NCI-H510A (cell line): ENCODE results near the gene EEF1E1.

Experiments
- DNase-seq: peaks from one replicate; lab custom pipeline; 2025; lab: John Stamatoyannopoulos, UW

EEF1E1 gene

DNA sequence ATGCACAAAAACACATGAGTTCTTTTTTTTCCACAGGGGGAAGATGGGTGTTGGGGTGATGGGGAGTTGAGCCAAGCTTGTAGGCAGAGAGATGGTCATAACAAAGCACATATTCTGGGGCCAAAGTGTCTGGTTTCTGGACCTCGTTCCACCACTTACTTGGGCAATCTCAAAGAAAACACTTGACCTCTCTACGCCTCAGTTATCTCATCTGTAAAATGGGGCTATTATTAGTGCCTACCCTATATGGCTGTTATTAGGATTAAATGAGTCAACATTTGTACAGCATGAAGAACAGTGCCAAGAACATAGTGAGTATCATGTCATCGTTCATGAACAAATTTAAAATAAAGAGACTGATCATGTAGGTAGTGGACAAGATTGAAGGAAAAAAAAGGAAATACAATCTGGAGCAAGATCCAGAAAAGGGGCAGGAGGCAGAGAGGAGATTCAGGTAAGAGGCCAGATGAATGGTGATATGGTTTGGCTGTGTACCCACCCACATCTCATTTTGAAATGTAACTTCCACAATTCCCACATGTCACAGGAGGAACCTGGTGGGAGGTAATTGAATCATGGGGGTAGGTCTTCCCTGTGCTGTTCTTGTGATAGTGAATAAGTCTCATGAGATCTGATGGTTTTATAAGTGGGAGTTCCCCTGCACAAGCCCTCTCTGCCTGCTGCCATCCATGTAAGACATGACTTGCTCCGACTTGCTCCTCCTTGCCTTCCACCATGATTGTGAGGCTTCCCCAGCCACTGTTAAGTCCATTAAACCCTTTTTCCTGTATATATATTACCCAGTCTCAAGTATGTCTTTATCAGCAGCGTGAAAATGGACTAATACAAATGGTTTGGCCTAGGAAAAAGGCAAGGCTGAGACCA lies 14.2 kb downstream of the EEF1E1 start:
- no peak for DNase-seq

DNA sequence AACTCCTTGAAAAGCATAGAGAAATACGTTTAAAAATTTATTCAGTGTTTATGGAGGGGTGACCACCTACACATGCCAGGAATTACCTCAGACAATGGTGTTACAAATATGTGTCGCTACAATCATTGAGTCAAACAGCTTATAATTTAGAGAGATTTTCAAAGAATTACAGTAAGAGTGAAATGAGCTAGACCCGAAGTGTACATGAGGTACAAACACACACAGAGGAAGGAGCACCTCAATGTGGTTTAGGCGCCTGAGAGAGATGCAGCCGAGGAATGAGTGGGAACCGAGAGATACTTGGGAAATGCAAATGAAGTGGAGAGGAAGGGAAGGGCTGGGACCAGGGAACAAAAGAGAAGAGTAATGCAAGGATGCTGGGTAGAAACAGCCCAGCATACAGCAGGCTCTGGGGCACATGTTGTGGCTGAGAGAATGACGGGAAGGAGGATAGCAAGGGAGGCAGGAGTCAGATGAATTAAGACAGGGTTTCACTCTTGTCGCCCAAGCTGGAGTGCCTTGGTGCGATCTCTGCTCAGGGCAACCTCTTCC lies 15.5 kb downstream of the EEF1E1 start:
- no peak for DNase-seq

DNA sequence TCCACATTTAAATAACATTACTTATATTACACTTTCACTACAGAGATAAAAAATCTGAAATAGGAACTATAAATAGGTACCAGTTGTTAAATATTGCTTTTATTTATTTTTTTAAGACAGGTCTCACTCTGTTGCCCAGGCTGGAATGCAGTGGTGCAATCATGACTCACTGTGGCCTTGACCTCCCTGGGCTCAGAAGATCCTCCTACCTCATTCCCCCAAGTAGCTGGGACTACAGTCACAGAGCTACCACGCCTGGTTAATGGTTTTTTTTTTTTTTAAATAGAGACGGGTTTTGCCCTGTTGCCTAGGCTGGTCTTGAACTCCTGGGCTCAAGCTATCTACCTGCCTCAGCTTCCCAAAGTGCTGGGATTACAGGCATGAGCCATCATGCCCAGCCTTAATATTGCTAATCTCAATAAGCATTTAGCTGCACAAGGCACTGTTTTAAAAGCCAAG lies 17.3 kb downstream of the EEF1E1 start:
- DNase-seq: no peak

DNA sequence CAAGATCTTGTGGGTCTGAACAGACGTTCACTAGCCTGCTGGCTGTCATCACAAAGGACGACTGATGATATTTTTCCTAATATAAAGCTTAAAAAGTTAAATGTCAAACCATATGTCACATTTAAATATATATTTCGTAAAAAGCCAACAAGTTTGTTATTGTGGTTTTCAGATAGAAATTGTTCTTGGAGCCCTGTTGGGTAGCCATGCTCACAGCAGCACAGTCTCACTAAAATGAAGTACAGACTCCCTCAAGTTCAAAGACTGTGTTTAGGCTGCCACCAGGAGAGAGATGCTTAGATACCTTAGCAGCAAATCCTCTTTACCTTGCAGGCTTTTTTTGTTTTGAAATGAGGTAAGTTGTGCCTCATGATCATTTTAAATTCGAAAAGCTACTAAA lies 17.8 kb downstream of the EEF1E1 start:
- no peak for DNase-seq

DNA sequence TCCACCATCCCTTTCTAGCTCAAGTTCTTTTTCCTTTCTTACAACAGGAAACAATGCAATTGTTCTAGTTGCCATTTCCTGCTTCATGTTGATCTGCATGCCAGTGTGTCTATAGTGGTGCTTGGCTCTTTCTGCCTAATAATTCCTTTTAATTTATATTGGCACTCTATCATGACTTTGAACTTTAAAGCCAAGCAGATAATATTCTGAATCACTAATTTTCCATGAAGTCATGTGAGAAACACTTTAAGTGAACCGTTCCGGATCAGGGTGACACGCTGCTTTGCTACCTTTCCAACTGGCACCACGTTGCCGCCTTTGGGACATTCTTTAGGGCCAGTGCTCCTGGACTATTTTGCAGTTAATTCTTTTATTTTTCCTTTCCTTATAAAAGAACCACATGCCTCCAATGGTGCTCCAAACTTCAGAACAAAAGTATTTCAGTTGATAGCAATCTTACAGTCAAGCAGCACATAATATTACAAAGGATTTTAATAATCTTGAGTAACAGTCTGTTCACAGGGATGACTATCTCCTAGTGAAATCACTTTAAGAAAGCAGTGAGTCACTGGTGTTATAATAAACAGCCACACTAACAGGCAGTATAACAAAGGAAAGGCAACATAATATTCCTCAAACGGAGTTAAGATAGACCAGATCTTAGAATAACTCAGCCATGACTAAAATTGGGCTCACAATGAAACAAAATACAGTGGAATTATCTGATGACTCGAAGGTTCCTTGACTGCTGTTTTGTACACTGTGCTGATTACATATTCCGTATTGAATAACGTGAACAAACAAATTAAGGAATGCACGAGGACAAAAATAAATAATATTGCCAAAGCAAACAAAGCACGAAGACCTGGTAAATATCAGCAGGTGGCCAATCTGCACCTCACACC lies 19.1 kb downstream of the EEF1E1 start:
- no peak for DNase-seq

DNA sequence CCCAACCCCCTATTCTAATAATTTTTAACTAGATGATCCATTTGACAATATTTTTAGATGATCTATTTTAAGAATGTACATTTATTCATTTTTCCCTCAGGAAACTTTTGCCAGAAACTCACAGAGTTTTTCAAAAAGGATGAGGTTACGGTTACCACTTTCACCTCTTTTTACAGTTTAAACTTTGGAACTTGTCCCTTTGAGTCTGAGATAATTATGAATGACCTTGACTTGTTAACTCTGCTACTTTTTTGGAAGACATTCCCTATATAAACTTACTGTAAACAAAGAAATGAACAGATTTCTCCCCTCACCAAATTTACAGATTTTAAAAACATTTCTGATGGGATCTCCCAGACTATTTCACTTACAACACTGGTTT lies 19.8 kb downstream of the EEF1E1 start:
- no peak for DNase-seq

DNA sequence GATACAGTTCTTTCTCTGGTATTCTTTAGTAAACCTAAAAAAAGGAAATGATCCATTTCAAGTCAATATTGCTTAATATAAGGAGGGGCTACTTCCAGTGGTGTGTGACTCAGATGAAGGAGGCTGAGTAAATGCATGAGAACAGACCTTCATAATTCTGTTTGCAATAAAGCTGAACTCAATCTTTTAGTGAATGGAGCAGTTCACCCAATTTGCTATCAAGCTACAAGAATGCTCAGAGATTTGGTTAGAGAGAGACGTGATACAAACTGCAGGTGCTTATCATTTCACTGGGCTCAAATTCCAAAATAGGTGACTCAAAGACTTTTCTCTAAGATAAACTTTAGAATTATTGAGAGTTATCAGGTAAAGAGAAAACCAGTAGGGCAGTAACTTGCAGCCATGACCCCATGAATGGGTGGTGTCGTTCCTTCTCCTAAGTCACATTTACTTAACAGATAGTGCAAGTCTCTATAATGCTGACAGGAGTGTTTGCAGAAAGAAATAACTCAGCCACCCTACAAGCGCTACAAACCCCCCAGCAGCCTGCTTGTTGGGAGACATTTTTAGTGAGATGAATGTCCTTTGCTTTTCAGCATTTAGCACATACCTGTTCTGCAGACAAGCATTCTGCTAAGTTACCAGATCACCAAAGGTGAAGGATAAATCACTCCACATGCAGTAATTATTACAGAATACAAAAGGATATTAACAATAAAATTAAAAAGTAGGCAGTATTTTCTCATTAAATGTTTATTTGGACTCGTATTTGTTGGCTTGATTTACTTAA lies 21.8 kb downstream of the EEF1E1 start:
- DNase-seq: no peak

DNA sequence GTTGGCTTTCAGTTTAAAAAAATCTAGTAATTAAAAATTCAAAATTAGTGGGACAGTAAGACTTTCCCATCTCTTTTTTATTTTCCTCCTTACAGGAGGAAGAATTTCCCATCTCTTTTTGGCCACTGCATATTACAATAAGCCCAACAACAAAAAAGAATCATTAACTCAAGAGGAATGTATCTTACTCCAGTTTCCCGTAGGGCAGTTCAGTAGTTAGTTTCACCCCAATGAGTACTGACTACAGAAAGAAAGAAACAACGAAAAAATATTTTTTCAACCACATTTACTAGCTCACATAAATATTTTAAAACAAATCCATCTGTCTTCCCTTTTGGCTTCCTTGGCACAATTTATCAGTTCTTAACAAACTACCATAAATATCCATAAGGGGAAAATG lies 23.2 kb downstream of the EEF1E1 start:
- no peak for DNase-seq

DNA sequence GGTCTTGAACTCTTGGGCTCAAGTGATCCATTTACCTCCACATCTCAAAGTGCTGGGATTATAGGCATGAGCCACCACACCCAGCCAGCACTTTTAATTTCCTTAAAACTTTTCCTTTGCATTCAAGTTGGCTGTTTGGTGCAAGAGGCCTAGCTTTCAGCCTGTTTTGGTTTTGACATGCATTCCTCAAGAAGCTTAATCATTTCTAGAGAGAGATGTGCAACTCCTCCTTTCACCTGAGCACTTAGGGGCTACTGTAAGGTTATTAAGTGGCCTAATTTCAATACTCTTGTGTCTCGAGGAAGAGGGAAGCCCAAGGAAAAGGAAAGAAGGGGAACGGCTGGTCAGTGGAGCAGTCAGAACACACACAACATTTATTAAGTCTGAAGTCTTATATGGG lies 24.4 kb downstream of the EEF1E1 start:
- no peak for DNase-seq

DNA sequence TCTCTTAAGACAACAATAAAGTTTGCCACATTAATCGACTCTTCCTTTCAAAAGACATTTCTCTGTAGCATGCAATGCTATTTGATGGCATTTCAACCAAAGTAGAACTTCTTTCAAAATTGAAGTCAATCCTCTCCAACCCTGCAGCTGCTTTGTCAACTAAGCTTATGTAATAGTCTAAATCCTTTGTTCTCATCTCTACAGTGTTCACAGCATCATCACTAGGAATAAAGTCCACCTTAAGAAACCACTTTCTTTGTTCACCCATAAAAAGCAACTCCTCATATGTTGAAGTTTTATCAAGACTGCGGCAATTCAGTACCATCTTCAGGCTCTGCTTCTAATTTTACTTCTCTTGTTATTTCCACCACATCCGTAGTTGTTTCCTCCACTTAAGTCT lies 26.6 kb downstream of the EEF1E1 start:
- no peak for DNase-seq

DNA sequence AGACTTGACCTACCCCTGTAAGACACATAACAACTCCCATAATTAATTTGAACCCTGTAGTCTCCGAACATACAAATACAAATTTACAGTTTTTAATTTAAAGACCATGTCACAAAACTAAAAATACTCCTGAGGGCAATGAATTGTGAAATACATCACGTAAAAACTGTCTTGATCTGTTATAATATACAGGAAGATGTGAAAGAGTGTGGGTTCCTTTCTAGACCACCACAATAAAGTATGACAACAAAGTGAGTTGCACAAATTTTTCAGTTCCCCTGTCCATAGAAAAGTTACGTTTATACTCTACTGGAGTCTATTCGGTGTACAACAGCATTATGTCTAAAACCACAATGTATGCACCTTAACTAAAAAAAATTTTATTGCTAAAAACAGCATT lies 27.2 kb downstream of the EEF1E1 start:
- no peak for DNase-seq

DNA sequence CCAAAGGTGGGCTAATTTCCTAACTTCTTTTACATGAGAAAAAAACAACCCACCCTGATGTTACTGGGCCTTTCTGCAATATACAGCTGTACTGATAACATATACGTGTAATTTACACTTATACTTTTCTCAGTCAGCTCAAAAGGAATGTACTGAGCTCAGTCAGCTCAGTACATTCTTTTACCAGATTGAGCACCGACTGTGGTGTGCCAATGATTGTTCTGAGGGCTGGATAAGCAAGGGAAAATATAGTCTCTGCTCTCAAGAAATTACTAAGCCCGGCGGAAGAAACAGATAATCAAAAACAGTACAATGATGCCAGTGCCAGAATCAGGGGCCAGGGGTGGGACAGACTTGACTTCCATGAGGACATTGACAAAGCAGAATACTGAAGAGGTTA lies 28.1 kb downstream of the EEF1E1 start:
- no peak for DNase-seq

DNA sequence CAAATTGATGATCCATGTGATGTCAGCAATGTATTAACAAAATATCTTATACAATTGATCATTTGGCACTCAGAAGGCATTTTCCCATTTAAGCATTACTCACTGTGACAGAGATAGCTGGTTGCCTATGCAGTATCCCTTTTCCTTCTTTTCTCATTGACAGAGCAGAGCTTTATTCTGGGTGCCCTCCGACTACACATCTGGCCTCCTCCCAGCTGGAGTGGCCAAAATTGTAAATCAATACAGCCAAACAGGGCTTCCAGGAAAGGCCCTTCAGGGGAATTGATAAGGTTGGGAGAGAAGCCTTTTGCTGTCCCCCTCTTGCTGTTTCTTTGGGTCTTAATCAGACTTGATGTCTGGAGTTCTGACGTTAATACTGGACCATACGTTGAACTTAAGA lies 28.6 kb downstream of the EEF1E1 start:
- DNase-seq: no peak

DNA sequence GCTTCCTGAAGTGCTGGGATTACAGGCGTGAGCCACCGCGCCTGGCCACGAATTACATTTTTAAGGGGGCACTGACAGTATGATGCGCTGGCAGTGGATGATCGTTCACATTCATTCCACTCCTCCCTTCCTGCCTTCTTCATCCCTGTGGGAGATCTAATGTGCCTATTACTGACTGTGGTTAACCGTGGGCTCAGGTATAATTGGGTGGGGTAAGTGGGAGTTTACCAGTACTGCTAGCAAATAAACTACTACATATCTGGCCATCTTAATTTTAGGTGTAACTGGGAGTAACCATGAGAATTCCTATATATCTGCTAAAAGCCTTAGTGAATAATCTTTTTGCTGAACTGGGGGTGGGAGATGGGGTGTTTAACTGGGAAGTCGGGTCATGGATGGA lies 31.6 kb downstream of the EEF1E1 start:
- no peak for DNase-seq

DNA sequence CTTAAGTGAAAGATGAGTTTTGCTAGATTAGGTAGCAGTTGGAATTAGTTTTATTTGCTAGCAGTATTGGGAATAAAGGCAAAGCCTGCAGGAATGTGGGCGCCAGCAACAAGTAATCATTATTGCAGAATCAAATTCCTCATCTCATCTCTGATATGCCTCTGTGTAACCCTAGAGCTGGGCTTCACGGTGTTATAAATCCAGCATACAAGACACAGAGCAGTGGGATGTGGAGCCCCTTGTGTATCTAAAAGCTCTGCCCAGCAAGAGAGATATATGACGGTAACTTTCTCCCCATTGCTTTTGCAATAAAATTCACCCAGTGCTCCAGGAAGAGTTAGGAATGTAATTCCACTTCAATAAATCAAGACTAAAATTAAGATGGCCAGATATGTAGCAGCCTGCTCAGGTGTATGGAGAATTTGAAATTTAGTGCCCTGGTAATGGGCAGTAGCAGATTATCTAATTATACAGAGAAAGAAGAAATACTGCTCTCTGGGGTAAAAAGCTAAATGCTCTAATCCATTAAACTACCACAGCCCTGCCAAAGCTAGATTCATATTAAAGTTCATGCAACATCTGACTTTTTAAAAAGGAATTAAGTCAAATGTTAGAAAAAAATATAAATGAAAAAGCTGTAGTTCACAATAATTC lies 32.6 kb downstream of the EEF1E1 start:
- no peak for DNase-seq

DNA sequence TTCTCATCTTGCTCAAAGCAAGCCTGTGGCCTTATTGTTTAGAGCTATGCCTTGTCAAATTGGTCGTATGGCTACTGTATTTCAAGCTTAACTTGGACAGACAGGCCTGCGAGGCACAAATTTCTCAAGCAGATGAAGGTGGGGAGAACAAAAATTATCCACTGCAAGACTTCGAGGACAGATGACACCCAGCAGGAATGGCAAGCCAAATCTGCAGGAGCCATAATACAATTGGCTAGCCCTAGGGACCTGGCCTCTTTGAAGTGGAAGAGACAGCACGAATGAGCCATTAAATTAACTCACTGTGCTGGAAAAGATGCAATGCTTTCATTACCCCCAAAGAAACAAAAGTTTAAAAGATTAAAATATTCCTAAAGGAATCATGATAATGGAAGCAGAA lies 33.2 kb downstream of the EEF1E1 start:
- no peak for DNase-seq

DNA sequence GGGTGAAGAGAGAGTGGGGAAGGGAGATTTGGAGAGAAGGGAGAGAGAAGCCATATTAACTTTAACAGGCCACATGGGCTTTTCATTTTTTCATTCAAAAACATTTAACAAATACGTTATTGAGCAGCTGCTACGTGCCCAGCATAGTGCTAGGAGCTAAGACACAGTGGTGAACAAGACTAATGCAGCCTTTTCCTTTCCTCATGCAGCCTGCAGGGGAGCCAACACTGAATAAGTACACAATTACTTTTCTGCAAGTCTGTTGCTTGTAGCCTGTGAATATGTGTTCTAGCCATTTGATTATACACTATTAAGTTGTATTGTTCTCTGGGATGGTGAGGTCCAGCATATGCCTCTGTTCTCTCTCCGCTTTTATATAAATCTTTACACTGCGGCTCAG lies 36.2 kb downstream of the EEF1E1 start:
- no peak for DNase-seq

DNA sequence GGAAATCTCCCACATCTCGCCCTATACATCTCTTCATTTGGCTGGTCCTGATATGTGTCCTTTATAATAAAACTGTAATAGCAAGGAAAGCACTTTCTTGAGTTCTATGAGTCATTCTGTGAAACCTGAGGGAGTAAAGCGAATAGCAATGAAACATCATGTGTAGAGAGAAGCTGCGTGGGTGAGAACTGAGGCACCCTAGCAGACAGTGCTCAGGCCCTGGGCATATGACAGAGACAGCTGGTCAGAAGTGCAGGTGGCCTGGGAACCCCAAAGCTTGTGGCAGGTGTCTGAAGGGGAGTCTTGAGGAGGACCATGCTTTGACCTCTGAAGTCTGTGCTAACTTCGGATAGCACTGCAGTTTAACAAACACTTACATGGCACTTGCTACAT lies 36.8 kb downstream of the EEF1E1 start:
- no peak for DNase-seq

DNA sequence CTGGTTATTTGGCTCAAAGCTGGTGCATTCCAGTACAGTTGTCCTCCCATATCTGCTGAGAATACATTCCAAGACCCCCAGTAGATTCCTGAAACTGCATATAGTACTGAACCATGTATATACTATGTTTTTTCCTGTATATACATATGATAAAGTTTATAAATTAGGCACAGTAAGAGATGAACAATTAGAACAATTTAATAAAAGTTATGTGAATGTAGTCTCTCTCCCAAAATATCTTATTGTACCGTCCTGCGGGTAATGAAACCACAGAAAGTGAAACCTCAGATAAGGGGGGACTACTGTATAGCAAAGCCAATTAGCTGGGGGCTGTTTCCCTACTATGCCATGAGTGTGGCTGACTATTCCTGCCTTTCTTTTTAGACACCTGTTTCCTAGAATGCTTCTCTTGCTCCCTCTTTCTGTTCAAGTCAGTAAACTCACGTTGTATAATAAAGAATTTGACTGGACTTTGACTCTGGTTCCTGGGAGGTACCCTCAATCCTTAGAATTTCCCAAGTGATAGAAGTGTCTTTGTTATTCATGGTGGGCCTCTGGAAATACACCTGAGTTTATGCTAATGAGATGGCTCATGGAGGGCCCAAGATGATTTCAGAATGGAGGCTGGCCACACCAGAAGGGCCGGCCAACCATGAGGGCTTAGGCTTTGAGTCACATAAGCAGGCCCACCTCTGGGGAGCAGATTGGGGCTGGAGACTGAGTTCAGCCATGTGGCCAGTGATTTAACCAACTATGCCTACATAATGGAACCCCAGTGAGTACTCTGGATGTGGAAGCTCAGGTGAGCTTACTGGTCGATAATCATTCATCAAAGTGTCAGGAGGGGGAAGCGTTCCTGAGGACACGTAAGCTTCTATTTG lies 37.5 kb downstream of the EEF1E1 start:
- no peak for DNase-seq
